AG09309 (cell line): ENCODE measurements around the gene RASA3.

Source experiments
- DNase-seq: peaks from one replicate; pipeline ENCODE4 v3.0.0-alpha.2; 2010; ENCODE audit warnings: low read depth
- H3K4me3 ChIP-seq: 2 replicates; pipeline ENCODE4 v1.5.1; 2011; ENCODE audit warnings: mild to moderate bottlenecking, low read depth, low read length, moderate library complexity; ENCODE audit not compliant: control insufficient read depth
- TF ChIP-seq, protein P1 (sequence below): IDR thresholded peaks from 2 replicates; pipeline ENCODE4 v1.5.1; 2011; ENCODE audit warnings: mild to moderate bottlenecking, low read depth, low read length, inconsistent platforms; ENCODE audit not compliant: insufficient read depth, control insufficient read depth; ENCODE audit errors: missing control alignments

The RASA3 gene

GRCh38 chr13:114001331-114002008, 131.0 kb downstream of the RASA3 start:
- TF ChIP-seq, protein P1, sequence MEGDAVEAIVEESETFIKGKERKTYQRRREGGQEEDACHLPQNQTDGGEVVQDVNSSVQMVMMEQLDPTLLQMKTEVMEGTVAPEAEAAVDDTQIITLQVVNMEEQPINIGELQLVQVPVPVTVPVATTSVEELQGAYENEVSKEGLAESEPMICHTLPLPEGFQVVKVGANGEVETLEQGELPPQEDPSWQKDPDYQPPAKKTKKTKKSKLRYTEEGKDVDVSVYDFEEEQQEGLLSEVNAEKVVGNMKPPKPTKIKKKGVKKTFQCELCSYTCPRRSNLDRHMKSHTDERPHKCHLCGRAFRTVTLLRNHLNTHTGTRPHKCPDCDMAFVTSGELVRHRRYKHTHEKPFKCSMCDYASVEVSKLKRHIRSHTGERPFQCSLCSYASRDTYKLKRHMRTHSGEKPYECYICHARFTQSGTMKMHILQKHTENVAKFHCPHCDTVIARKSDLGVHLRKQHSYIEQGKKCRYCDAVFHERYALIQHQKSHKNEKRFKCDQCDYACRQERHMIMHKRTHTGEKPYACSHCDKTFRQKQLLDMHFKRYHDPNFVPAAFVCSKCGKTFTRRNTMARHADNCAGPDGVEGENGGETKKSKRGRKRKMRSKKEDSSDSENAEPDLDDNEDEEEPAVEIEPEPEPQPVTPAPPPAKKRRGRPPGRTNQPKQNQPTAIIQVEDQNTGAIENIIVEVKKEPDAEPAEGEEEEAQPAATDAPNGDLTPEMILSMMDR, result no peak
- DNase-seq, result no peak
- H3K4me3 ChIP-seq, result no peak overlapping the region

- no peak for DNase-seq
- TF ChIP-seq, protein P1, result no peak
- H3K4me3 ChIP-seq, result no peak overlapping the region
Observed at GRCh38 chr13:114000151-114001040, 132.0 kb downstream of the RASA3 start.

DNA sequence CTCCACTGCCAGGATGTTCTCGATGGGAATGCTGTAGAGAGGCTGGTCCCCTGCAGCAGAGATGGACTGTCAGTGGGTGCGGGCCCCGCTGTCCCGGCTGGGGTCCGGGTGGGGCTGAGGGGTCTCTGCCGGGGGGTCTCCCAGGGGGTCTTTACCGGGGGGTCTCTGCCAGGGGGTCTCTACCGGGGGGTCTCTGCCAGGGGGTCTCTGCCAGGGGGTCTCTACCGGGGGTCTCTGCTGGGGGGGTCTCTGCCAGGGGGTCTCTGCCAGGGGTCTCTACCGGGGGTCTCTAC, 132.9 kb downstream of the RASA3 start:
- H3K4me3 ChIP-seq, result no peak overlapping the region
- TF ChIP-seq, protein P1, result no peak
- DNase-seq, result no peak

DNA sequence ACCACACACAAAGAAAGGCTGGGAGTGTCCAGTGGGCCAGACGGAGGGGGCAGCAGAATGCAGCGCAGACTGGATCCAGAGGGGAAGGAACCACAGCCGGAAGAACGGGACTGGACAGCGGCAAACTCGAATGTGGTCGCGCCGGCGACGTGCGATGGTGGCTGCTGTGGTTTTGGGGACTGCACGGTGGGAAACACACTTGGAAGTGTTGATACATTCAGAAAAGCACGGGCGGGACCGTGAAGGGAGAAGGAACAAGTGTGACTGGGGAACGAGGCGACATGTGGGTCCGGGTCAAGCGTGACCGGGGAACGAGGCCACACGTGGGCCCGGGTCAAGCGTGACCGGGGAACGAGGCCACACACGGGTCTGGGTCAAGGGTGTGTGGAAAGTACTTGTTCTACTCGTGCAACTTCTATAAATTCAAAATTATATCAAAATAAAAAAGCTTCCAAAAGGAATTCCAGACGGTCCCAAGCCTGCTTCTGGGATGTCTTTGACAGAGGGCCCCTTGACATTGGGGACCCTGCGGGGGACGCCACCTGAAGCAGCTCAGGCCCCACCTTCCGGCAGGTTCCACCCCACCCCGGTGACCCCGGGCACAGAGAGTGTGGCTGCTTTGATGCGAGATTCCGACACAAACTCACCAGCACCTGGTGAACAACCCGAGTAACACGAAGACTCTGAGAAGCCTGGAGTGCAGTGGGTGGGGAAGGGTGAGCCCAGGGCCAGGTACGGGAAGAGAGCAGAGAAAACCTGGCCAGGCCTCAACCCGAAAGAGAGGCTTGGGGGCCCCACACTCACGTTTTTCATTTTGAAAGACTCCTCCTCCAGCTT, 133.4 kb downstream of the RASA3 start:
- no peak overlapping the region for H3K4me3 ChIP-seq
- TF ChIP-seq, protein P1, result no peak
- no peak for DNase-seq

DNA sequence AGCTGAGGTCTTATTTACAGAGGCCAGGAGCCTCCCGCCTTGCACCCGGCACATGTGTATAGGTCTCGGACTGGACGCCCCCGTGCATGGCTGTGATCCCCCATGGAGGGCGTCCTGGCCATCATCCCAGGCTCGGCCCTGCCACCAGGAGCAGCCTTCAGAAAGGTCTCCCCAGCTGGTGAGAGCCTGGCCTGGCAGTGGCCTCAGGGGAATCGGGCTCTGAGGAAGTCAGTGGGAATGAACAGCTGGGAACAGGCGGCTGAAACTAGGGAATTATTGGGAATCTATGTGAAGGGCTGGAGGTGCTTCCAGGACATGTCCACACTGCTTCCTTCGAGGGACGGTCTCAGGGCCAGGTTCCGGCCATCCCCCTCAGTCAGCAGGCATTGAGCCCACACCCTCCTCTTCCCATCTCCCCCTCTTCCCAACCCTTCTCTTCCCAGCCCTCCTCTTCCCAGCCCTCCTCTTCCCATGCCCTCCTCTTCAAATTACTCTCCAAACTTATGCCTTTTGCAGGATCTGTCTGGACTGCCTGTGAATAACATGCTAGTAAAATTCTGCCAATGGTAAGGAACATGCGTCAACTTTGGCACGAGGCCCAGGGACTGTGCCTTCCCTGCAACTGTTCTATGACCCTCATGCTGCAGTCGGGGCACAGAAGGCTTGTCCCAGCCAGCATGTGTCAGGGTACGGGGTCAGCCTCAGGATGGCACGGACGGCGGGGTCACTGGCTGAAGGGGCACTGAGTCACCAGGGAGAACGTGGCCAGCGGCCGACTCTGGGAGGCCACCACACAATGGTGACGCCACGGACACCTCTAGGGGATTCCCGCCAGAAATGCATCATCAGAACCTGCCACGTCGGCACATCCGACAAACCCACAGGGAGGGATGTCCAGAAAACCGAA, 134.3 kb downstream of the RASA3 start:
- H3K4me3 ChIP-seq, result no peak overlapping the region
- DNase-seq, result peak; percentile 32
- TF ChIP-seq, protein P1, result no peak
